ENCODE results near the gene INPP5A.

Gene INPP5A

GRCh38 chr10:132649651-132650360 is 112.2 kb downstream of the INPP5A start:
- no peak for DNase-seq

- DNase-seq = no peak
These were observed 113.1 kb downstream of the INPP5A start for GRCh38 chr10:132650611-132651250.

DNA sequence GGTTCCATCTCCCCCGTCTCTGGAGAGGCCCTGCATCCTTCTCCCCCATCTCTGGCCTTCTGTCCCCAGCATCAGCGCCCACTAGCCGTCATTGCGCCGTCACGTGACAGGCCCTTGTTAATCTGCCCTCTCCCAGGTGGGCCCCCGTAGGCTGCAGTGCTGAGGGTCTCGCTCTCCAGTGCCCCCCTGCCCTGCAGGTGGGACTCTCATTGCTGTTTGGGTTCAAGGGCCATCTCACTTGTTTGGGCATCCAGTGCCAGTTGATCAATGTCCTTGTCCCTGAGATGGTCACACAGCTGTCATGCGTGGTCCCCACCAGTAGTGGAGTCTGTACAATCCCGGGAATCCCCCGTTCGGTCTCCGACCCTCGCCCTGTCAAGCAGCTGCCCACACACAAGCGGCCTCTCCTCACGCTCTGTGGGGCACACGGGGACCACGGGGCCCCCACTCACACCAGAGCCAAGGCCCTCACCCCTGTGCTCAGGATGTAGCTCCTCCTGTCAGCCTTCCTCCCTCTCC is 114.0 kb downstream of the INPP5A start:
- no peak for DNase-seq

- no peak for DNase-seq
These were observed 114.9 kb downstream of the INPP5A start for GRCh38 chr10:132652446-132652845.

DNA sequence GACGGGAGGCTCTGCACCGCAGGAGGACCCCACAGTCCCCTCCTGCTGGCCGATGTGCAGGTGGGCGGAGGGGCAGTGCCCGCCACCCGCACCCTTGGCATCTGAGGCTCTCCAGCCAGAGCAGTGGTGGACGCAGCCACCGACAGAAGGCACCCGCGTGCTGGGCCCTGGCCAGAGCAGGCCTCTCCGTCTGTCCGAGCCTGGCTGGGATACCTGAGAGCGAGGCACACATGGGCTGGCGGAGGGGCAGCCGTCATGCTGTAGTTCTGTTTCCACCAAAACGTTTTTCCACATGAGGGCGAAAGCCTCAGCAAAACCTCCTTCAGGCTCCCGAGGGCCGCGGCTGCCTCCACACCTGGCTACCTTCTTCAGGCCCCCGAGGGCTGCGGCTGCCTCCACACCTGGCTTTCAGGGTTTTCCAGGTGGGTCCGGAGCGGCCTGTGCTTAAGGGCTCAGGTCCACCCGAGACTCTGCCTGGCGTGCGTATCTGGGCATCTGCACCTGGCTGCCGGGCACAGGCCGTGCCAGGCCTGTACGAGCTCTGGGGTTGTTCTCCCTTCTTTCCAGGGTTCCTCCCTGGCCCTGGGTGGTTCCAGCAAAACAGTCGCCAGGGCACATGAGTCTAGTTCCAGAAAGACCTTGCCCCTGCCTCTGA is 115.5 kb downstream of the INPP5A start:
- DNase-seq = no peak

DNA sequence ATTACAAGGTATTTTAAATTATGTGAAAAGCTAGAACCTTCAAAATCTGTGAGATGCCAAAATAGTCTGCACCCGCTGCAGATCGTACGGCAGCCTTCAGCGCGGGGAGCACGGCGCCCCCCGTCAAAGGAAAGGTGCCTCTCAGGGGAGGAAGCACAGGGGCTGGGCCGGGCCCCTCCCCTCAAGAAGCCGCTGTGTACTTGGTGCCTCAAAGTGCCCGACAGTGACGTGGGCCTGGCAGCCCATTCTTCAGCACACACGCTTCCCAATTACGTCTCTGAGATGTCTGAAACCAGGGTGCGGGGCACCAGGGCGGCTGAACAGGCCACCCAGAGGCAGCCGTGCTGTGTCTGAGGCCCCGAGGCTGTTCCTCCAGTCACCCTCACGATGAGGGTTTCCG is 116.1 kb downstream of the INPP5A start:
- DNase-seq = no peak

DNA sequence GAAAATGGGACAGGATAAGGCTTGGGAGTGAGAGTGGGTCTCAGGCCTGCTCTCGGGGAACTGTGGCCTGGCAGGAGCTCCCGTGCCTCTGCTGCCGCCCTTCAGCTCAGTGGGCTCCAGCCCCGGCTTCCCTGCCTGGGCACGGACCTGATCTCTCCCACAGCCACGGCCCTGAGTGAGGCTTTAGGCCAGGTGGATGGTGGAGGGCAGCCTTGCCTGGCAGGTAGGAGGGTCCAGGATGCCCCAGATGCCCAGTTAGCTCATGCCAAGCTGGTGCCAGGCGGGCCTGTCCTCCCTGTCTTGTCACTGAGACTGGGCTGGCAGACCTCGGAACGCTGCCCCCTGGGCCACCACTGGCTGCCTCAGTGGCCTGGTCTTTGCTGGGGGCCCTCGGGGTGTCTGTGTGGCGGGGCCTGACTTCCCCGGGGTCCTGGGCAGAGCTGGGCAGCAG is 116.6 kb downstream of the INPP5A start:
- no peak for DNase-seq

- DNase-seq = peak; percentile 59
These were observed 117.4 kb downstream of the INPP5A start for GRCh38 chr10:132654708-132655661.

- DNase-seq = no peak
These were observed 118.1 kb downstream of the INPP5A start for GRCh38 chr10:132655735-132656134.

DNA sequence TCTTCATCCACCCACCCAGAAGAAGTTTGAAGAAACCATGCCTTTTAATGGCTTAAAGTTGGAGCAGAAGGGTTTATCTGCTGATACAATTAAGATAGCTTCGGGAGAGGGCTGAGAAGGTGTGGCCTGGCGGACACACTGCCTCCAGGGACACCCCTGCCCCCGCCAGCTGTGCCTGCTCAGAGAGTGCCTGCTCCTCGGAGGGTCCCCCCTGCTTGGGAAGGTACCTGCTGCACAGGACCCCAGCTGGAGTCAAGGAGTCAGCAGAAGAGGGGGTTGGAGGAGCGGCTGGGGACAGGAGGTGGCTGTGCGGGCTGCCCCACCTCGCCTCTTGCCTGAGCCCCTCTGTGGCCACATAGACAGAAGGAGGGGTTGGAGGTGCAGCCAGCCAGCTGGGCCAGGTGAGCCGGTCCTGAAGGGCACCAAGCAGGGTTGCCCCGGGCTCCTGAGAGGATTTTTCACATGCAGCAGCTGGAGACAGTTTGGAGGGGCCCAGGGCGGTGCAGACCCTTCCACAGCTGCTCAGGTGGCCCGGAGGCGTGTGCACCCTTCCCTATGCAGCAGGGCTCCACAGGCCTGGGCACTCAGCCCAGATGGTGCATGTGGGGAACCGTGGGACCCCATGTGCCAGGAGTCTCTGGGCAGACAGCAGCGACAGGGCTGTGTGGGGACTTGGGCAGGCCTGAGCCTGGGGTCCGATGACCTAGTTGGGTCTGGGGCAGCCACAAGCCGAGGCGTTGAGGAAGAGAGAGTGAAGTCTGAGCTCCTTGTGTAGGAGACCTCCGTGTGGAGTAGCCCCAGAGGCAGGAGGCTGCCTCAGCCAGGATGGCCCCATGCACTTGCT is 118.9 kb downstream of the INPP5A start:
- DNase-seq = no peak

DNA sequence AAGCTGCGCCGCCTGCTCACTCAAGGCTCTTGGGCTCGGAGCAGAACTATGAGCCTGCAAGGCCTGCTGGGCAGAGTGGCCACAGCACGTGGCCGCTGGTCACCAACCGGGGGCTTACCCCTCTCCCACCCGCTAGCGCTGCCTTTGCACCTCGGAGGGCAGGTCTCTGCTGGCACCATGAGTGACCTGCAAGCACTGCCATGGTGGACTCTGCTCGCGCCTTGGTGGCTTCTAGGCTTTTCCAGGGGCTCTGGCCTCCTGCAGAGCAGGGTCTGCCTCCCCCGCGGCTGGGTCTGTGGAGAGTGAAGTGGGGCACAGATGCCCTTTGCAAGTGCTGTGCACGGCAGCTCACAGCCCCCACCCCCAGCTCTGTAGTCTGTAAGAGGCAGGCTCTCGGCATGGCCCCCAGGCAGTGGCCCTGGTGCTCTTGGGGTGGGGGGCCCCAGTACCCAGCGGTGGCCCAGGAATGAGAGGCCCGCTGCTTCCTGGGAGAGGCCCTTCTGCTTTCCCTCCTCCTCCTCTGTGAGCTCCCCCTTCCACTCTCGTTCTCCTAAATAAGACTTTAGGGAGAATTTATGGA is 119.6 kb downstream of the INPP5A start:
- DNase-seq = no peak

- DNase-seq = no peak
These were observed 120.2 kb downstream of the INPP5A start for GRCh38 chr10:132657748-132658147.

DNA sequence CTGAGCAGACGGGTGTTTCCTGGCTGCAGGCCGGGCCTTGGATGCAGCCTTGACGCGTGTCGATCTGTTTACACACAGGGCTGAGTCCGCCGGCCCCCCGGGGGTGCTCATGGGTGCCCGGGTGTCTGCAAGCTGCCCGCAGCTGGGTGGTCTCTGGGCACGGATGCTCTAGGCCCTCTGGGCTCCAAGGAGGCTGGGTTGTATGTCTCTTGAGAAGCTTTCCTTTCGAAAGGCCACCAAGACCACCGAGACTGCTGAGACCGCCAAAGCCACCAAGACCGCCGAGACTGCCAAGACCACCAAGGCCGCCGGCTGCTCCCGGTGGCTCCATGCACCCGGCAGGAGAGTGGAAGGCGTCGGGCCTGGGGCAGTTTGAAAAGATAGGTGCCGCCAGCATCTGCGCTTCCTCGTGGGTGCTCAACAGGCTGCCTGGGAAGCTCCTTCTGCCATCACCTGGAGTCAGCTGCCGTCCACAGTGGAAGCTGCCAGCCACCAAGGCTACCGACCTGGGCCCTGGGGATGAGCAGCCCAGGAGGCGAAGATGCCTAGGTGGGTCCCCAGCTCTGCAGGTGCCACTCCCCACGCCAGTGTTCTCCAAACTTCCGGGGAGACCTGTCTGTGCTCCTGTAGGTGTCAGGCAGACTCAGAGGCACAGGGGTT is 121.1 kb downstream of the INPP5A start:
- no peak for DNase-seq

GRCh38 chr10:132659206-132660091 is 121.9 kb downstream of the INPP5A start:
- DNase-seq = no peak

DNA sequence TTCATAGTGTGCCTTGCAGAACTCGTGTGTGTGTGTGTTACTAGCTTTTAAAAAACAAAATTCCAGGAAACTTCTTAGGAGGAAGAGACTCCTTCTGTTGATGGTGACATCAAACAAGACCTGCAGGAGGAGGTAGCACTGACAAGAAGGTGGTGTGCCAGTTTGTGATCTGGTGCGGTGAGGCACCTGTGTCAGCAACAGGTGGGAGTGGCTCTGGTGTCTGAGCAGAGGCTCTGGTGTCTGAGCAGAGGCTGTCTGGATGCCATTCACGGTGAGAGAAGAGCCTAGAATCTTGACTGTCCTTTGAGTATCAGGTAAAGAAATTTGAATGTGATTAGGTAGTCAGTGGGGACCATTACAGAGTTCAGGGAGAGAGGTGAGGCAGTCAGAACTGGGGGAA is 122.8 kb downstream of the INPP5A start:
- no peak for DNase-seq

GRCh38 chr10:132662186-132662920 is 124.8 kb downstream of the INPP5A start:
- no peak for DNase-seq

DNA sequence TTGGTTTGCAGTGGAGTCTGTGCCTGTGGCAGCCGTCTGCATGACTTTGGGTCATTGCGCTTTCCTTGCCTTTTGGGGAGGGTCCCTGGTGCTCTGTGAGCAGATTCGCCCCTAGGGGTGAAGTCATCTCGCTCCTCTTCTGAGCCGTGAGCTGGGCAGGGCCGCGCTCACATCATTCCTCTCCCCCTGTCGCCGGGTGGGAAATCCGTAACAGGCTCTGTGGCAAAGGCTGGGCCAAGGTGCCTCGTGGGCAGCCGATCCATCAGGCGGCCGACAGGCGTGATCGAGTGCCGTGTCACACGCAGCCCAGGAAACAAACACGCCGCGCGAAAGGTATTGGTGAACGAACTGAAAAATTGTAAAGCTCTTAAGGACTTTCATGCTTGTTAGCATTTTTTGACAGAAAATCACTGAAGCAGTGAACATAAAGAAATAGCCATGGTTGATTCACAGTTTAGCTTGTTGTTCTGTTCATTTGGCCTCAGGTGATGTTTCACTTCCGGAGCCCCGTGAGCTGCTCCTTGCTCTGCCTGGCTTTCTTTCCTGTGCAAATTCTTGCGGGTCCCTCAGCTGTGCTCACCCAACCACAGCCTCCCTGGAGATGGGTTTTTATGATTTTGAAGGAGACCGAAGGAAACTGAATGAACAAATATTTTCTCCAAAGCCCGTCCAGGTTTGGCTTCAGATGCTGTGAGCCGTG is 126.2 kb downstream of the INPP5A start:
- no peak for DNase-seq

- DNase-seq = no peak
These were observed 126.8 kb downstream of the INPP5A start for GRCh38 chr10:132664407-132664806.

All from fibroblast of skin of right biceps (primary cell).